A673 (cell line): Measurements from ENCODE around the gene EXOC5. TPM values are rescaled to one million over a fixed set of nuclear protein-coding genes. Genes with fewer than 3 reads are reported as not detected.

ENCODE experiments used
- BruUV-seq: library from RNA; stranded (reverse); fragments of 400-500 nt; replicated peaks from 2 replicates; lab custom pipeline; 2021; lab: Mats Ljungman, UMichigan
- CTCF ChIA-PET: fragments of 300-600 bp; sonication (Branson Sonifier 250); formaldehyde crosslinking; loops from one replicate; lab custom pipeline; 2022; ENCODE audit warnings: antibody characterized with exemption; lab: Charles Lee
- POLR2A ChIA-PET: fragments of 300-600 bp; sonication (Branson Sonifier 250); formaldehyde crosslinking; loops from one replicate; lab custom pipeline; 2022; ENCODE audit warnings: antibody characterized with exemption; ENCODE audit not compliant: low non-redundant PET; lab: Charles Lee
- DNase-seq: peaks from one replicate; pipeline ENCODE4 v3.0.0-alpha.2; 2015; ENCODE audit warnings: low spot score
- H3K27ac ChIP-seq: fragments of 200-600 bp; sonication (generic); 2 replicates; pipeline ENCODE4 v1.5.1; 2016; ENCODE audit warnings: mixed run types, low read depth, mild to moderate bottlenecking, mixed read lengths, antibody characterized with exemption, low read length; ENCODE audit not compliant: poor library complexity, severe bottlenecking
- H3K27me3 ChIP-seq: fragments of 200-600 bp; sonication (generic); replicated peaks from 2 replicates; pipeline ENCODE4 v1.6.1; 2017; ENCODE audit warnings: mixed run types, low read depth, mild to moderate bottlenecking, mixed read lengths, antibody characterized with exemption, low read length; ENCODE audit not compliant: insufficient read depth, poor library complexity
- H3K36me3 ChIP-seq: fragments of 200-600 bp; sonication (generic); 2 replicates; pipeline ENCODE4 v1.6.1; 2016; ENCODE audit warnings: mixed run types, mild to moderate bottlenecking, mixed read lengths, antibody characterized with exemption, low read length; ENCODE audit not compliant: insufficient read depth, poor library complexity, severe bottlenecking
- H3K4me1 ChIP-seq: fragments of 200-600 bp; sonication (generic); 2 replicates; pipeline ENCODE4 v1.6.1; 2017; ENCODE audit warnings: mixed run types, mild to moderate bottlenecking, mixed read lengths, antibody characterized with exemption, low read length; ENCODE audit not compliant: insufficient read depth, poor library complexity, severe bottlenecking
- H3K4me3 ChIP-seq: fragments of 200-600 bp; sonication (generic); 2 replicates; pipeline ENCODE4 v1.5.1; 2016; ENCODE audit warnings: low read depth, mixed run types, mild to moderate bottlenecking, mixed read lengths, low read length; ENCODE audit not compliant: poor library complexity, severe bottlenecking
- H3K9me3 ChIP-seq: fragments of 200-600 bp; sonication (generic); 2 replicates; pipeline ENCODE4 v1.6.1; 2016; ENCODE audit warnings: mixed run types, low read depth, mild to moderate bottlenecking, mixed read lengths, antibody characterized with exemption, low read length; ENCODE audit not compliant: poor library complexity, severe bottlenecking
- EZH2 ChIP-seq: fragments of 200-600 bp; sonication (generic); IDR thresholded peaks from 2 replicates; pipeline ENCODE4 v1.6.1; 2017; ENCODE audit warnings: borderline replicate concordance, low read depth, mild to moderate bottlenecking, mixed read lengths, antibody characterized with exemption, low read length; ENCODE audit not compliant: poor library complexity, severe bottlenecking
- intact Hi-C: fragments of 100-400 bp; cut with micrococcal nuclease; formaldehyde crosslinking; loops from one replicate; pipeline ENCODE4 v1.10.0; 2022; ENCODE audit not compliant: unreplicated experiment
- total RNA-seq: library from RNA; stranded (reverse); gene quantifications from 2 replicates; pipeline ENCODE4 v1.2.3, GENCODE V29; 2021
- TF ChIP-seq, protein P1 (sequence below): fragments of 300-800, 200-600 bp; sonication (generic); conservative IDR thresholded peaks from 2 replicates; pipeline ENCODE4 v1.5.1; 2017; ENCODE audit warnings: low read depth, mild to moderate bottlenecking, antibody characterized with exemption, low read length, moderate library complexity, mixed read lengths

Gene EXOC5
- total RNA-seq, 1 experiment from 2014 or later, result 132 TPM

DNA sequence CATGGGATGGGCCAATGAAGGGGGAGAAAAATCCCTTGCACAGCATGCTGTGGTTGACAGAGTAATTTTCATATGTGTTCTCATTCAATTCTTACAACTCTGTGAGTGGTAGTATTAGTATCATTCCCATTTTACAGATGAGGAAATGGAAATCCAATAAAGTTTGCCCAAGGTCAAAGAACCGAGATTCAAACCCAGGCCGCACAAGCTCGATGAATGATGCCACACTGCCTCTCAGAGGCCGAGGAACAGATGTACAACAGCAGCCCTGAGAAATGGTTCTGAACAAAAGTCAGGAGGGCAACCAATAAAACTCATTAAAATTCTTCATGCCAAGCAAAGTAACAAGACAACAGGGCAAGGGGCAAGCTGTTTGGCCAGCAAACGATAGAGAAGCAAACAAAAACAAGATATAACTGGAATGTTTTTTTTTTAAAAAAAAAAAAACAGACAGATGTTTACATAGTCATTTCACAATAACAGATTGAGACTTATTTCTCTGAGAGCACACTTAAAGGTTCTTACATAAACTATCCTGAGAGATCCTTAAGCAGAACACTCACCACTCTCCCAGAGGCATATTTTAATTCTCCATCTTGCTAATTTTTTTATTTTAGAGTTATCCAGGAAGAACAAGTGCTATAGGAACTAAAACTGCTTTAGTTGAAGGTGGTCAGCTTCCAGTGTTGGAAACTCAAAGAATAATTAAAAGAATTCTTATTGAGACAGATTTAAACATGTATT, 85.8 kb downstream of the EXOC5 start:
- ChIA-PET CTCF (interaction anchor here (0.7 to 1.7 kb wide), 4 partner anchors 115 to 692 kb away, joined by 3 to 7 read pairs (median 4); no protein-coding TSS in a partner anchor), POLR2A (no interaction called here)
- Histone ChIP-seq H3K9me3 (no peaks in the 10 kb centered on the region), H3K4me3 (no peak overlapping the region), H3K4me1 (peaks cover 7% of the 10 kb centered on the region), H3K27ac (no peak overlapping the region), H3K27me3 (no peaks in the 10 kb centered on the region), H3K36me3 (no peaks in the 10 kb centered on the region)
- TF ChIP-seq, protein P1, sequence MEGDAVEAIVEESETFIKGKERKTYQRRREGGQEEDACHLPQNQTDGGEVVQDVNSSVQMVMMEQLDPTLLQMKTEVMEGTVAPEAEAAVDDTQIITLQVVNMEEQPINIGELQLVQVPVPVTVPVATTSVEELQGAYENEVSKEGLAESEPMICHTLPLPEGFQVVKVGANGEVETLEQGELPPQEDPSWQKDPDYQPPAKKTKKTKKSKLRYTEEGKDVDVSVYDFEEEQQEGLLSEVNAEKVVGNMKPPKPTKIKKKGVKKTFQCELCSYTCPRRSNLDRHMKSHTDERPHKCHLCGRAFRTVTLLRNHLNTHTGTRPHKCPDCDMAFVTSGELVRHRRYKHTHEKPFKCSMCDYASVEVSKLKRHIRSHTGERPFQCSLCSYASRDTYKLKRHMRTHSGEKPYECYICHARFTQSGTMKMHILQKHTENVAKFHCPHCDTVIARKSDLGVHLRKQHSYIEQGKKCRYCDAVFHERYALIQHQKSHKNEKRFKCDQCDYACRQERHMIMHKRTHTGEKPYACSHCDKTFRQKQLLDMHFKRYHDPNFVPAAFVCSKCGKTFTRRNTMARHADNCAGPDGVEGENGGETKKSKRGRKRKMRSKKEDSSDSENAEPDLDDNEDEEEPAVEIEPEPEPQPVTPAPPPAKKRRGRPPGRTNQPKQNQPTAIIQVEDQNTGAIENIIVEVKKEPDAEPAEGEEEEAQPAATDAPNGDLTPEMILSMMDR, result peak; percentile 78
- TF ChIP-seq EZH2, result no peak
- no TSS peak for BruUV-seq
- intact Hi-C loops, result loop anchor here (2.0 to 10.0 kb wide), 3 partner anchors 202 to 692 kb away; no protein-coding TSS in a partner anchor
- DNase-seq, result peak; percentile 76

DNA sequence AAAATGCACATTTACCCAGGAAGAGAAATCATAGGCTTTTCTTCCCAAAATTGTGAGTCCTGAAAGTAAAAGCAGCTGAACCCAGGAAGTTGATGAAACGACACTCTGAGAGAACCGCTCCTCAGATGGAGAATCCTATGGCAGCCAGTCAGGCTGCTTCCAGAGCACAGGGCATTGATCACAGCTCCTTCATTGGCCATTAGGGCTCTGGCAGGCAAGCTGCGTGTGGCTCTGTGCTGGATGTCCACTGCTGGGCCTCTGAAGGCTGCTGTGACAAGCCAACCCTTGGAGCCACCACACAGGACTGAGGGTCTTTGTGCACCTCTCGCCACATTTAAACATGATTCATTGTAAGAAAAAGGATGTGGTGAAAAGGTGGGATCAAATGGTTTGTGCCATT, 89.4 kb downstream of the EXOC5 start:
- Histone ChIP-seq H3K27ac (no peak overlapping the region), H3K27me3 (no peaks in the 10 kb centered on the region), H3K36me3 (no peaks in the 10 kb centered on the region), H3K4me3 (no peak overlapping the region), H3K4me1 (peaks cover 5% of the 10 kb centered on the region), H3K9me3 (no peaks in the 10 kb centered on the region)
- ChIA-PET CTCF (no interaction called here), POLR2A (no interaction called here)
- no TSS peak for BruUV-seq
- DNase-seq, result no peak
- intact Hi-C loops, result no loop called here
- TF ChIP-seq, protein P1, result no peak
- TF ChIP-seq EZH2, result no peak

GRCh38 chr14:57174466-57174865, 94.2 kb downstream of the EXOC5 start:
- H3K27ac ChIP-seq, result no peak overlapping the region
- no peaks in the 10 kb centered on the region for H3K27me3 ChIP-seq
- no peaks in the 10 kb centered on the region for H3K36me3 ChIP-seq
- POLR2A ChIA-PET, result no interaction called here
- CTCF ChIA-PET, result no interaction called here
- intact Hi-C loops, result no loop called here
- H3K9me3 ChIP-seq, result no peaks in the 10 kb centered on the region
- DNase-seq, result no peak
- H3K4me1 ChIP-seq, result peaks cover 4% of the 10 kb centered on the region
- BruUV-seq, result no TSS peak
- TF ChIP-seq EZH2, result no peak
- TF ChIP-seq, protein P1, result no peak
- no peak overlapping the region for H3K4me3 ChIP-seq
